MM.1S (cell line): Measurements from ENCODE around the gene SFXN5.
A peak's percentile ranks its signal among the peaks of the same experiment; 100 is the strongest.

Experiments used
- DNase-seq: peaks from one replicate; pipeline ENCODE4 v3.0.0-alpha.2; 2015
- H2AFZ ChIP-seq: fragments of 300-600 bp; sonication (generic); 2 replicates; pipeline ENCODE4 v1.6.0; 2016; ENCODE audit warnings: antibody characterized with exemption, low read length
- H3F3A ChIP-seq: fragments of 300-600 bp; sonication (generic); 2 replicates; pipeline ENCODE4 v1.6.1; 2016; ENCODE audit warnings: mild to moderate bottlenecking, antibody characterized with exemption, low read length, moderate library complexity, mixed read lengths; ENCODE audit not compliant: insufficient read depth
- H3K27ac ChIP-seq: fragments of 300-600 bp; sonication (generic); 2 replicates; pipeline ENCODE4 v1.5.1; 2016; ENCODE audit warnings: mild to moderate bottlenecking, low read length
- H3K27me3 ChIP-seq: fragments of 300-600 bp; sonication (generic); replicated peaks from 2 replicates; pipeline ENCODE4 v1.6.0; 2016; ENCODE audit warnings: low read length; ENCODE audit not compliant: insufficient read depth
- H3K36me3 ChIP-seq: fragments of 300-600 bp; sonication (generic); replicated peaks from 2 replicates; pipeline ENCODE4 v1.6.1; 2016; ENCODE audit warnings: mild to moderate bottlenecking, low read length, mixed read lengths; ENCODE audit not compliant: insufficient read depth
- H3K4me1 ChIP-seq: fragments of 300-600 bp; sonication (generic); 2 replicates; pipeline ENCODE4 v1.6.1; 2016; ENCODE audit warnings: low read length, mixed read lengths
- H3K4me2 ChIP-seq: fragments of 300-600 bp; sonication (generic); 2 replicates; pipeline ENCODE4 v1.6.0; 2016; ENCODE audit warnings: low read depth, low read length
- H3K4me3 ChIP-seq: fragments of 300-600 bp; sonication (generic); 2 replicates; pipeline ENCODE4 v1.5.1; 2016; ENCODE audit warnings: low read length, mixed read lengths
- H3K79me2 ChIP-seq: fragments of 300-600 bp; sonication (generic); 2 replicates; pipeline ENCODE4 v1.6.1; 2016; ENCODE audit warnings: mixed run types, low read length, mixed read lengths
- H3K9ac ChIP-seq: fragments of 300-600 bp; sonication (generic); 2 replicates; pipeline ENCODE4 v1.6.1; 2016; ENCODE audit warnings: low read length, mixed read lengths
- H3K9me2 ChIP-seq: fragments of 300-600 bp; sonication (generic); replicated peaks from 2 replicates; pipeline ENCODE4 v1.6.1; 2016; ENCODE audit warnings: mild to moderate bottlenecking, low read length, mixed read lengths; ENCODE audit not compliant: insufficient read depth
- H3K9me3 ChIP-seq: fragments of 300-600 bp; sonication (generic); replicated peaks from 2 replicates; pipeline ENCODE4 v1.6.1; 2016; ENCODE audit warnings: mild to moderate bottlenecking, low read length, mixed read lengths; ENCODE audit not compliant: insufficient read depth
- H4K20me1 ChIP-seq: fragments of 300-600 bp; sonication (generic); 2 replicates; pipeline ENCODE4 v1.6.1; 2016; ENCODE audit warnings: mild to moderate bottlenecking, low read length, moderate library complexity, mixed read lengths; ENCODE audit not compliant: insufficient read depth
- EZH2 ChIP-seq: fragments of 300-600 bp; sonication (generic); optimal IDR thresholded peaks from 2 replicates; pipeline ENCODE3; 2017; ENCODE audit warnings: low read depth, mild to moderate bottlenecking, antibody characterized with exemption, low read length, mixed read lengths
- EZH2phosphoT487 ChIP-seq: fragments of 300-600 bp; sonication (generic); IDR thresholded peaks from 2 replicates; pipeline ENCODE4 v1.6.1; 2018; ENCODE audit warnings: antibody characterized with exemption, low read length
- TF ChIP-seq, protein P1 (sequence below): fragments of 300-600 bp; sonication (generic); IDR thresholded peaks from 2 replicates; pipeline ENCODE4 v1.5.1; 2016; ENCODE audit warnings: antibody characterized with exemption, low read length, mixed read lengths

Gene SFXN5

DNA sequence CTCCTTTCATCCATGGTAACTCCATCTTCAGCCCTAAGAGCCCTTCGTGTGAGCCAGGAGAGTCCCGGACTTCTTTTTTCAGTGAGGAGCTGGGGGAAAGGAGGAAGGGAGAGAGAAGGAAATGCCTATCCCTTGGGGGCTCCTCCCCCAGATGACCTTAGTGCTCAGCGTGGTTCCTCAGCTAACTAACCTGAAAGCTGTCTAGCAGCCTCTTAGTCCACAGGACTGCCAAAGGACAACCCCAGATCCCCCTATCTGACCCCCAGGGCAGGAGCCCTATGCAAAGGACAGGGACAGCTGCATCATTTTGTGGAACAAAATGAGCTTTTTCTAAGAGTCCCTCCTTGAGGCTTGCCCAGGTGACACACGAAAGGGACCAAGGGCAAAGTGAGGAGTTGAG, 176.4 kb downstream of the SFXN5 start:
- no peak overlapping the region for H2AFZ ChIP-seq
- no peaks in the 10 kb centered on the region for H3K27me3 ChIP-seq
- TF ChIP-seq, protein P1, sequence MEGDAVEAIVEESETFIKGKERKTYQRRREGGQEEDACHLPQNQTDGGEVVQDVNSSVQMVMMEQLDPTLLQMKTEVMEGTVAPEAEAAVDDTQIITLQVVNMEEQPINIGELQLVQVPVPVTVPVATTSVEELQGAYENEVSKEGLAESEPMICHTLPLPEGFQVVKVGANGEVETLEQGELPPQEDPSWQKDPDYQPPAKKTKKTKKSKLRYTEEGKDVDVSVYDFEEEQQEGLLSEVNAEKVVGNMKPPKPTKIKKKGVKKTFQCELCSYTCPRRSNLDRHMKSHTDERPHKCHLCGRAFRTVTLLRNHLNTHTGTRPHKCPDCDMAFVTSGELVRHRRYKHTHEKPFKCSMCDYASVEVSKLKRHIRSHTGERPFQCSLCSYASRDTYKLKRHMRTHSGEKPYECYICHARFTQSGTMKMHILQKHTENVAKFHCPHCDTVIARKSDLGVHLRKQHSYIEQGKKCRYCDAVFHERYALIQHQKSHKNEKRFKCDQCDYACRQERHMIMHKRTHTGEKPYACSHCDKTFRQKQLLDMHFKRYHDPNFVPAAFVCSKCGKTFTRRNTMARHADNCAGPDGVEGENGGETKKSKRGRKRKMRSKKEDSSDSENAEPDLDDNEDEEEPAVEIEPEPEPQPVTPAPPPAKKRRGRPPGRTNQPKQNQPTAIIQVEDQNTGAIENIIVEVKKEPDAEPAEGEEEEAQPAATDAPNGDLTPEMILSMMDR = no peak
- TF ChIP-seq EZH2phosphoT487 = no peak
- TF ChIP-seq EZH2 = no peak
- H4K20me1 ChIP-seq = no peaks in the 10 kb centered on the region
- H3K4me2 ChIP-seq = no peak overlapping the region
- no peaks in the 10 kb centered on the region for H3K36me3 ChIP-seq
- H3K27ac ChIP-seq = no peak overlapping the region
- H3K4me3 ChIP-seq = no peak overlapping the region
- no peaks in the 10 kb centered on the region for H3K9me2 ChIP-seq
- no peaks in the 10 kb centered on the region for H3K9me3 ChIP-seq
- no peaks in the 10 kb centered on the region for H3K79me2 ChIP-seq
- no peaks in the 10 kb centered on the region for H3F3A ChIP-seq
- H3K4me1 ChIP-seq = no peaks in the 10 kb centered on the region
- H3K9ac ChIP-seq = no peak overlapping the region
- DNase-seq = no peak

DNA sequence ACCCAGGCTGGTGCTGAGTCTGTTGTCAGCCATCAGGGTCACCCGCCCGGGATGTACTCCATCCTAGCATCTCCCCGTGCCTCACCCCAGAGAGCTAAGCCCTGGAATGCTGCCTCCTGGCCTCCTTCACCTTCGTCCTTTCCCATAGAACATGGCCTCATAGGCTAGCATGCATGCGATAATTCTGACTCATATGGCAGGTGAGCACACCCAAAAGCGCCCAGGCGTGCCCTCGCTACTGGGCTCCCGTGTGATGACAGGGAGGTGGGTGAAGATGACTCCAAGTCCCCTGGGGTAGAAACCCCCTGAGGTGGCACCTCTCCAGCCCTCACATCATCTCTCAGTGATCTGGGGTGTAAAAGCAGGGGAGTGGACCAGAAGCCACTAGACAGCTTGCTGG, 177.0 kb downstream of the SFXN5 start:
- Histone ChIP-seq H3K79me2 (no peaks in the 10 kb centered on the region), H2AFZ (no peak overlapping the region), H3K9me3 (no peaks in the 10 kb centered on the region), H3F3A (no peaks in the 10 kb centered on the region), H3K9ac (no peak overlapping the region), H3K27ac (no peak overlapping the region), H3K27me3 (no peaks in the 10 kb centered on the region), H3K4me1 (no peaks in the 10 kb centered on the region), H3K4me3 (no peak overlapping the region), H3K4me2 (no peak overlapping the region), H4K20me1 (no peaks in the 10 kb centered on the region), H3K36me3 (no peaks in the 10 kb centered on the region), H3K9me2 (no peaks in the 10 kb centered on the region)
- TF ChIP-seq EZH2 = no peak
- TF ChIP-seq EZH2phosphoT487 = no peak
- TF ChIP-seq, protein P1 = no peak
- DNase-seq = no peak

DNA sequence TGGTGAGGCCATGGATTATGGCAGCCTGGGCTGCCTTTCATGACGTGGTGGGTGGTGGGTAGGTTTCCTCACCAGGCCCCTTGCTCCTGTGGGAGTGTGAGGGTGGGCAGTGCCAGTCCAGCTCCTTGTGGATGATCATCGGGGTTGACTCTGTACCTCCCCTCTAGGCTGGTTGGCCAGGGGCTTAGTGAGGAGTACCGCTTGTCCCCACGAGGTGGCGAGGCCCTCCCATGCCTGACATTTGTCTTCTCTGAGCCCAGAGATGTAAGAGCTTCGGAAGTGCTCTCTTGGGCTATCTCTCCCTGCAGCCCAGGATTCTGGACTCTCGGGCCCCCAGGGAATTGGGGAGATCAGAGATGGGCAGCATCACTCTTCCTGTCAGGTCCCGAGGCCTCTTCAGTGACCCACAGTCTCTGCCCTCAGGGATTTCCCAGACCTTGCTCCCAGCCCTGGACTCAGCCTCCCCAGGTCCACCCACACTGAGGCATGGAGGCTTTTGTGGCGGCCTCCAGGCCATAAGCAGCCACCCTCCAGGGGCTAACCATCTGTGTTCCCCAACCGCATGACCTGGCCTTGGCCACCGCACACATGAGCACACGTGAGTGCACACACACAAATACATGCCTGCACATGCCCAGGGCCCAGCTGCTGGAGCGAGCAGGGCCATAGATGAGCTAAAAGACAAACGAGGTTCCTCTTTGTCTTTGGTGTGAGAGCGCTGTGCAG, 177.8 kb downstream of the SFXN5 start:
- H3K9ac ChIP-seq = no peak overlapping the region
- H3K4me1 ChIP-seq = no peaks in the 10 kb centered on the region
- peak; percentile 62 for DNase-seq
- no peak overlapping the region for H3K4me2 ChIP-seq
- H3K27me3 ChIP-seq = no peaks in the 10 kb centered on the region
- no peaks in the 10 kb centered on the region for H3K9me3 ChIP-seq
- no peaks in the 10 kb centered on the region for H3F3A ChIP-seq
- TF ChIP-seq, protein P1 = peak; percentile 66
- TF ChIP-seq EZH2 = no peak
- no peak for TF ChIP-seq EZH2phosphoT487
- H3K4me3 ChIP-seq = no peak overlapping the region
- no peak overlapping the region for H3K27ac ChIP-seq
- H3K36me3 ChIP-seq = no peaks in the 10 kb centered on the region
- H3K79me2 ChIP-seq = no peaks in the 10 kb centered on the region
- H2AFZ ChIP-seq = no peak overlapping the region
- H3K9me2 ChIP-seq = no peaks in the 10 kb centered on the region
- H4K20me1 ChIP-seq = no peaks in the 10 kb centered on the region
